Panc1 (cell line): ENCODE data around the gene KRT6A. TPM values are rescaled to one million over a fixed set of nuclear protein-coding genes. Genes with fewer than 3 reads are reported as not detected.

Source experiments
- ATAC-seq: fragments of 200-7000 bp; cut with Tn5 transposase; 2 replicates; pipeline ENCODE4 v1.9.1; 2020; ENCODE audit warnings: mild to moderate bottlenecking, moderate library complexity
- BruUV-seq: library from RNA; stranded (reverse); fragments of 400-500 nt; replicated peaks from 2 replicates; lab custom pipeline; 2021; lab: Mats Ljungman, UMichigan
- CTCF ChIA-PET: fragments of 300-600 bp; sonication (Branson Sonifier 250); formaldehyde crosslinking; loops from one replicate; lab custom pipeline; 2022; ENCODE audit warnings: antibody characterized with exemption; lab: Charles Lee
- POLR2A ChIA-PET: fragments of 300-600 bp; sonication (Branson Sonifier 250); formaldehyde crosslinking; loops from one replicate; lab custom pipeline; 2022; ENCODE audit warnings: antibody characterized with exemption; lab: Charles Lee
- DNase-seq: peaks from one replicate; pipeline ENCODE4 v3.0.0-alpha.2; 2010; ENCODE audit warnings: low read depth, low spot score
- H3K27ac ChIP-seq: 2 replicates; pipeline ENCODE4 v1.5.1; 2011; ENCODE audit warnings: mild to moderate bottlenecking, low read length, inconsistent platforms
- H3K27me3 ChIP-seq: fragments of 200-500 bp; sonication (Bioruptor generic); 2 replicates; pipeline ENCODE4 v1.6.0; 2014; ENCODE audit warnings: low read length, inconsistent platforms; ENCODE audit not compliant: control insufficient read depth, insufficient read depth
- H3K36me3 ChIP-seq: fragments of 200-500 bp; sonication (Bioruptor generic); 2 replicates; pipeline ENCODE4 v1.5.1; 2014; ENCODE audit warnings: inconsistent platforms, mild to moderate bottlenecking, low read length, moderate library complexity; ENCODE audit not compliant: control insufficient read depth, insufficient read depth
- H3K4me1 ChIP-seq: 2 replicates; pipeline ENCODE4 v1.5.1; 2011; ENCODE audit warnings: inconsistent platforms, mild to moderate bottlenecking, low read length, moderate library complexity; ENCODE audit not compliant: control insufficient read depth, insufficient read depth
- H3K4me3 ChIP-seq, 2 experiments: 2 replicates each; pipeline ENCODE4 v1.5.1; 2011 to 2012; ENCODE audit warnings: low read depth in 2 of 2, low read length in 2 of 2, mild to moderate bottlenecking in 2 of 2, inconsistent platforms in 1 of 2, moderate library complexity in 1 of 2
- H3K9me3 ChIP-seq: fragments of 200-500 bp; sonication (Bioruptor generic); 2 replicates; pipeline ENCODE4 v1.5.1; 2014; ENCODE audit warnings: low read depth, mild to moderate bottlenecking, inconsistent platforms, low read length, moderate library complexity; ENCODE audit not compliant: control insufficient read depth, insufficient read depth
- CTCF ChIP-seq: fragments of 450-650 bp; IDR thresholded peaks from 2 replicates; pipeline ENCODE4 v1.5.1; 2017; ENCODE audit warnings: mild to moderate bottlenecking
- POLR2AphosphoS5 ChIP-seq: IDR thresholded peaks from 2 replicates; pipeline ENCODE4 v1.6.1; 2012; ENCODE audit warnings: mild to moderate bottlenecking, low read depth, low read length, moderate library complexity
- REST ChIP-seq, 2 experiments: IDR thresholded peaks; 2 replicates each; pipeline ENCODE4 v1.6.1; 2011 to 2012; ENCODE audit warnings: low read depth in 2 of 2, control low read depth in 1 of 2, low read length in 1 of 2, mild to moderate bottlenecking in 1 of 2, moderate library complexity in 1 of 2; ENCODE audit not compliant: insufficient read depth in 1 of 2
- SIN3A ChIP-seq: IDR thresholded peaks from 2 replicates; pipeline ENCODE4 v1.6.1; 2012; ENCODE audit warnings: low read depth, mild to moderate bottlenecking, low read length, moderate library complexity, borderline replicate concordance; ENCODE audit not compliant: insufficient read depth
- TCF7L2 ChIP-seq: IDR thresholded peaks from 2 replicates; pipeline ENCODE4 v1.6.1; 2011; ENCODE audit warnings: mild to moderate bottlenecking, low read depth, low read length, inconsistent platforms
- in situ Hi-C: cut with HindIII; loops from 2 replicates; pipeline ENCODE4 v1.10.0; 2016; ENCODE audit warnings: low sequenced_read_pairs, low pct_unique_long_range_greater_than_20kb
- intact Hi-C: fragments of 100-400 bp; cut with micrococcal nuclease; formaldehyde crosslinking; loops from one replicate; pipeline ENCODE4 v1.10.0; 2022; ENCODE audit not compliant: unreplicated experiment
- total RNA-seq: library from RNA; stranded (reverse); gene quantifications from one replicate; pipeline ENCODE4 v1.2.1, GENCODE V29; 2021; ENCODE audit not compliant: unreplicated experiment

The KRT6A gene
- total RNA-seq, 1 experiment from 2014 or later = not detected

- POLR2A ChIA-PET = no interaction called here
- intact Hi-C loops = no loop called here
- no peak overlapping the region for H3K27ac ChIP-seq
These were observed 50.4 kb downstream of the KRT6A start for GRCh38 chr12:52442600-52443061.

DNA sequence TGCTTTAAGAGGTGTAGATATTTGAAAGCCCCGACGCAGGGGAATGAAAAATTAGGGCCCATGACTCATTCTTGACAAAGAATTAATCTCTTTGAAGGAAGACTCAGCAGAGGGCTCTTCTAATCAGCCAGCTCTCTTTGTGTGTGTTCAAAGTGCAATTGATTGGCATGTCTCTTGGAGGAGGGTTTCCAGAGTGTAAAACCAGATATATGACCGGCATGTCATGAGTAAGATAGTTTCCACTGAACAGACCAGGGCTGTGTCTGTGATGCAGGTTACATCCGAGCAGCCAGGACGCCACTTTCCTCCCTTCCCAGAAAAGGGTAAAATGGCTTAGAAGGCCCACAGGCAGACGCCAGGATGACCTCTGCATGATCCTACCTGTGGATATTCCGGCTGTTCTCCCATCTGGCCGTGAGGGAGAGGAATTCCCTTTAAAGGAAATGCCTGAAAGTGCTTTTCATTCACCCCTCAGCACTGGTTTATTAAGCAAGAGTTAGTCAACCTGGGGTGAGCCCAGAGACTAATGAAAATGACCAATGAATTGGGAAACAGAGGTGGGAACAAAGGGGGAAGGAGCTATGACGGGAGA is 51.6 kb downstream of the KRT6A start:
- no peaks in the 10 kb centered on the region for H3K27me3 ChIP-seq
- no peak for ATAC-seq
- no peak for TF ChIP-seq TCF7L2
- no peak for TF ChIP-seq POLR2AphosphoS5
- TF ChIP-seq REST (IDR thresholded peaks at IDR 0.05; ENCODE audit: insufficient read depth in 1 of 2, low read depth in 2 of 2, low read length in 1 of 2) = no peak
- no peak for TF ChIP-seq SIN3A
- TF ChIP-seq CTCF = no peak
- DNase-seq = no peak
- no peak overlapping the region for H3K4me3 ChIP-seq
- BruUV-seq = no TSS peak
- ChIA-PET POLR2A (no interaction called here), CTCF (no interaction called here)
- in situ Hi-C loops (no loop called here), intact Hi-C loops (no loop called here)
- H3K9me3 ChIP-seq = no peaks in the 10 kb centered on the region
- H3K36me3 ChIP-seq = no peaks in the 10 kb centered on the region
- no peaks in the 10 kb centered on the region for H3K4me1 ChIP-seq
- H3K27ac ChIP-seq = no peak overlapping the region

More at GRCh38 chr12:52442600-52443061, 50.4 kb downstream of the KRT6A start:
- CTCF ChIA-PET = no interaction called here
- ATAC-seq (peak; percentile 59), DNase-seq (peak; percentile 82)
- Histone ChIP-seq H3K27me3 (no peaks in the 10 kb centered on the region), H3K36me3 (no peaks in the 10 kb centered on the region), H3K9me3 (no peaks in the 10 kb centered on the region), H3K4me3 (no peak overlapping the region), H3K4me1 (no peaks in the 10 kb centered on the region)
- in situ Hi-C loops = no loop called here
- TF ChIP-seq CTCF = no peak
- no peak for TF ChIP-seq POLR2AphosphoS5
- TF ChIP-seq TCF7L2 = no peak
- no TSS peak for BruUV-seq
